Thymus (tissue), 11 donors: Measurements from ENCODE around the gene MACROD2. TPM values are rescaled to one million over a fixed set of nuclear protein-coding genes. Genes with fewer than 3 reads are reported as not detected.

Experiments
- DNase-seq, 9 donors: peaks; one replicate each; pipeline ENCODE4 v3.0.0-alpha.2; 2013; ENCODE audit warnings: low spot score in 9 of 9, low read depth in 6 of 9, missing footprints in 1 of 9
- H3K27ac ChIP-seq, 2 donors: one replicate each; pipeline ENCODE4 v1.5.1; 2013; ENCODE audit warnings: control low read depth in 1 of 2, low read depth in 1 of 2, low read length in 1 of 2, mild to moderate bottlenecking in 1 of 2, moderate library complexity in 1 of 2
- H3K27me3 ChIP-seq, 2 donors: one replicate each; pipeline ENCODE4 v1.5.1; 2013; ENCODE audit warnings: low read length in 1 of 2; ENCODE audit not compliant: control insufficient read depth in 2 of 2, insufficient read depth in 1 of 2
- H3K36me3 ChIP-seq, 2 donors: one replicate each; pipeline ENCODE4 v1.5.1; 2013; ENCODE audit warnings: low read length in 1 of 2, mild to moderate bottlenecking in 1 of 2, moderate library complexity in 1 of 2; ENCODE audit not compliant: control insufficient read depth in 2 of 2, insufficient read depth in 2 of 2
- H3K4me1 ChIP-seq, 2 donors: one replicate each; pipeline ENCODE4 v1.5.1; 2013; ENCODE audit warnings: low read length in 2 of 2; ENCODE audit not compliant: control insufficient read depth in 2 of 2, insufficient read depth in 2 of 2
- H3K4me3 ChIP-seq, 2 donors: one replicate each; pipeline ENCODE4 v1.5.1; 2013; ENCODE audit warnings: low read length in 2 of 2, control low read depth in 1 of 2, mild to moderate bottlenecking in 1 of 2
- H3K9me3 ChIP-seq, 2 donors: one replicate each; pipeline ENCODE4 v1.5.1; 2013; ENCODE audit warnings: low read length in 1 of 2, mild to moderate bottlenecking in 1 of 2; ENCODE audit not compliant: control insufficient read depth in 2 of 2, insufficient read depth in 1 of 2
- WGBS: extraction: QIAGEN DNeasy Blood & Tissue Kit; methylation state at CpG from one replicate; pipeline ENCODE4 v1.1.7; 2013; 5-methylcytosine and 5-hydroxymethylcytosine counted together
- polyA plus RNA-seq: library from polyadenylated mRNA; stranded (reverse); fragments of 200-250 nt; gene quantifications from one replicate; pipeline ENCODE4 v1.2.3, GENCODE V29; 2013
- total RNA-seq: library from RNA; stranded (reverse); fragments of 120-200 nt; gene quantifications from one replicate; pipeline ENCODE4 v1.2.4, GENCODE V29; 2013
- donor health status: healthy.

Gene MACROD2
- total and polyA plus RNA-seq, 2 donors: 1.6 to 4.2 TPM

- no peaks in the 10 kb centered on the region for H3K4me1 ChIP-seq
- WGBS: 93% methylated on average over 2 of the region's 2 CpGs
- H3K4me3 ChIP-seq: no peak overlapping the region
- H3K9me3 ChIP-seq: no peaks in the 10 kb centered on the region
- H3K27me3 ChIP-seq: no peaks in the 10 kb centered on the region
- no peaks in the 10 kb centered on the region for H3K36me3 ChIP-seq
- no peak for DNase-seq
- no peak overlapping the region for H3K27ac ChIP-seq
These were observed 692.0 kb downstream of the MACROD2 start for GRCh38 chr20:14687313-14687712.

GRCh38 chr20:14688005-14688404 lies 692.7 kb downstream of the MACROD2 start:
- H3K27me3 ChIP-seq: no peaks in the 10 kb centered on the region
- no peak overlapping the region for H3K4me3 ChIP-seq
- no peak for DNase-seq
- H3K9me3 ChIP-seq: no peaks in the 10 kb centered on the region
- H3K36me3 ChIP-seq: no peaks in the 10 kb centered on the region
- no peak overlapping the region for H3K27ac ChIP-seq
- H3K4me1 ChIP-seq: no peaks in the 10 kb centered on the region
- 81% methylated on average over 2 of the region's 2 CpGs for WGBS

- Histone ChIP-seq H3K4me1 (no peaks in the 10 kb centered on the region), H3K27ac (no peak overlapping the region), H3K36me3 (no peaks in the 10 kb centered on the region), H3K27me3 (no peaks in the 10 kb centered on the region), H3K9me3 (no peaks in the 10 kb centered on the region), H3K4me3 (no peak overlapping the region)
- 87% methylated on average over 3 of the region's 3 CpGs for WGBS
- no peak for DNase-seq
These were observed 696.7 kb downstream of the MACROD2 start for GRCh38 chr20:14691994-14692393.

GRCh38 chr20:14696478-14696877 lies 701.2 kb downstream of the MACROD2 start:
- Histone ChIP-seq H3K27me3 (no peaks in the 10 kb centered on the region), H3K4me1 (no peaks in the 10 kb centered on the region), H3K9me3 (no peaks in the 10 kb centered on the region), H3K36me3 (no peaks in the 10 kb centered on the region), H3K4me3 (no peak overlapping the region), H3K27ac (no peak overlapping the region)
- no peak for DNase-seq
- 97% methylated on average over 3 of the region's 3 CpGs for WGBS

GRCh38 chr20:14696937-14697336 lies 701.6 kb downstream of the MACROD2 start:
- Histone ChIP-seq H3K27me3 (no peaks in the 10 kb centered on the region), H3K36me3 (no peaks in the 10 kb centered on the region), H3K4me1 (no peaks in the 10 kb centered on the region), H3K4me3 (no peak overlapping the region), H3K27ac (no peak overlapping the region), H3K9me3 (no peaks in the 10 kb centered on the region)
- 83% methylated on average over 4 of the region's 4 CpGs for WGBS
- DNase-seq: no peak

DNA sequence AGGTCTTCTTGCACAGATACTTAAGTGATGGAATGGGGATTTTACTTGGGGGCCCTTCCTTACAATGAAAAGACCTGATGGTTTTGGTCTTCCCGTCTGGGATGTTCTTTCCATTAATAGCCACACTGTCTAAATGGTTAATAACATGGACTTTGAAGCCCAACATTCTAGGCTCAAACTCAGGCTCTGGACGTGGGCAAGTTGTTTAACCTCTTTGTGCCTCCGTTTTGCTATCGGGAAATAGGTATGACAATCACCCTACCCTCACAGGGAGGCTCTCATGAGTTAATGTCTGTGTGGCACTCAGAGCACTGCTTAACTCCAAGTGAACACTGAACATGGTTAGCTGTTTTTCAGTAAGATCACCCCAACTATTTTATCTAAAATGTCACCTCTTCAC lies 702.8 kb downstream of the MACROD2 start:
- peak overlapping the region in 1 of 2 donors; percentile 11 for H3K27ac ChIP-seq
- WGBS: 90% methylated on average over 4 of the region's 4 CpGs
- DNase-seq: no peak
- H3K27me3 ChIP-seq: no peaks in the 10 kb centered on the region
- H3K4me1 ChIP-seq: no peaks in the 10 kb centered on the region
- no peak overlapping the region for H3K4me3 ChIP-seq
- no peaks in the 10 kb centered on the region for H3K9me3 ChIP-seq
- no peaks in the 10 kb centered on the region for H3K36me3 ChIP-seq

DNA sequence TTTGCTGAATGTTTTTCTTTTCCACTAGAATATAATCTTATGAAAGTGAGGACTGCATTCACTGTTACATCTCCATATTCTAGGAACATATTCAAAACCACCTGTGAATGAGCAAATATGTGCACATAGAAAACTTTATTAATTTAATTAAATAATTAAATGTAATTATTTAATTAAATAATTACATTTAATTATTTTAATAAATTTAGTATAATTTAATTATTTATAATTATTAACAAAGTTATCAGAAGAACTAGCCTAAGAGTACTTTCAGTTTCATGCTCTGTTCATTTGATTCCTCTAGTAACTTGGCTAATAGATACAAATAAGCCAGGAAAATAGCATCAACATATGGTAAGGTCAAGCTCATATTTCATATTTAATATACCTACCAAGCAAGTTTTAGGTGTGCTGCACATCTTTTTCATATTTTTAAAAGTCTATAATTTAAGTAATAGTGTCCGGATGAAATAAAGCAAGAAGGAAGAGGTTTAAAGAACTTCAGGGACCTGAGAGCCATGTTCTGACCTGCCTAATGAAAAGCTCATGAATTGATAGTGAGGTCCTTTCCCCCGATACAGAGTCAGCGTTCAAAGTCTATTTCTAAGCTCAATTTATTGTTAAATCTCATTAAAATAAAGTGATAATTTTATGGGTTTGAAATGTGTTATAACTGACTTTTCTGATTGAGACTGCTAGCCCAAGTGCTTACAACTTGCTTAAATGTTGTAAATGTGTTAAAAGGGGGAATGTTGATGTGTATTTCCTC lies 703.5 kb downstream of the MACROD2 start:
- no peak overlapping the region for H3K4me3 ChIP-seq
- no peaks in the 10 kb centered on the region for H3K36me3 ChIP-seq
- H3K4me1 ChIP-seq: no peaks in the 10 kb centered on the region
- no peaks in the 10 kb centered on the region for H3K9me3 ChIP-seq
- H3K27ac ChIP-seq: no peak overlapping the region
- DNase-seq: no peak
- 95% methylated on average over 3 of the region's 3 CpGs for WGBS
- H3K27me3 ChIP-seq: no peaks in the 10 kb centered on the region

GRCh38 chr20:14700639-14700960 lies 705.3 kb downstream of the MACROD2 start:
- no peak overlapping the region for H3K27ac ChIP-seq
- no peaks in the 10 kb centered on the region for H3K36me3 ChIP-seq
- no peaks in the 10 kb centered on the region for H3K9me3 ChIP-seq
- no peak overlapping the region for H3K4me3 ChIP-seq
- H3K27me3 ChIP-seq: no peaks in the 10 kb centered on the region
- H3K4me1 ChIP-seq: no peaks in the 10 kb centered on the region
- DNase-seq: no peak

DNA sequence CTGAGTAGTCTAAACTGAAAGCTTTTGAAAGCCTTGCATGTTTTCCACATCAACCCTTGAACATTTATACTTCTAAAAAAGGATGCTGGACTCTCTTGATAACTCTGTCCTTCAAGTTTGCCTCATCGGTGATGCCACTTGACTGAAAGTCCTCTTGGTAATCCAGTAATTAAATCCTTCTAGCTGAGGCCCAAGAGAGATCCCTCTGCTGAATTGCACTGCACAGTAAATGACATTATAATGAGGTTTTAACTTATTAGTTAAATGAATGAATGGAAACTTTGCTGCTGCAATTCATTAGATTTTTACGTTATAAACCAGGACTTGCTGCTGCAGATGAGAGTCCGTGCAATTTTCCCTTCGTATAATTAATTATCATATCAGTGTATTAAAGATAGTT lies 706.0 kb downstream of the MACROD2 start:
- 85% methylated on average over 4 of the region's 4 CpGs for WGBS
- Histone ChIP-seq H3K27ac (no peak overlapping the region), H3K9me3 (no peaks in the 10 kb centered on the region), H3K4me1 (no peaks in the 10 kb centered on the region), H3K36me3 (no peaks in the 10 kb centered on the region), H3K27me3 (no peaks in the 10 kb centered on the region), H3K4me3 (no peak overlapping the region)
- no peak for DNase-seq
